Mucosa of descending colon (tissue), 3 donors: ENCODE measurements around the gene LMO2. TPM values are rescaled to one million over a fixed set of nuclear protein-coding genes. Genes with fewer than 3 reads are reported as not detected.
"Not testable (repeated sequence)": the region's sequence is repeated elsewhere in the genome, so short reads cannot be mapped to it uniquely, and the experiment has no call there.

Experiments used
- ATAC-seq: fragments of 200-7000 bp; cut with Tn5 transposase; one replicate; pipeline ENCODE4 v1.9.1; 2020; ENCODE audit warnings: mild to moderate bottlenecking, moderate library complexity
- DNase-seq, 3 donors: peaks; one replicate each; pipeline ENCODE4 v3.0.0-alpha.2; 2020
- H3K36me3 ChIP-seq: fragments of 200-600 bp; one replicate; pipeline ENCODE4 v1.8.0; 2021; ENCODE audit warnings: low read depth, mild to moderate bottlenecking
- H3K4me1 ChIP-seq: fragments of 200-600 bp; one replicate; pipeline ENCODE4 v1.8.0; 2021; ENCODE audit warnings: low read depth, mild to moderate bottlenecking
- H3K4me3 ChIP-seq: fragments of 200-600 bp; one replicate; pipeline ENCODE4 v1.8.0; 2021; ENCODE audit warnings: mild to moderate bottlenecking
- H3K9me3 ChIP-seq: fragments of 200-600 bp; one replicate; pipeline ENCODE4 v1.8.0; 2021; ENCODE audit warnings: mild to moderate bottlenecking
- CTCF ChIP-seq: fragments of 200-600 bp; IDR thresholded peaks from one replicate; pipeline ENCODE4 v1.8.0; 2022; ENCODE audit warnings: antibody characterized with exemption, mild to moderate bottlenecking
- intact Hi-C, 2 donors: fragments of 100-400 bp; cut with DNase I in 1 of 2; cut with micrococcal nuclease in 1 of 2; formaldehyde crosslinking; loops; one replicate each; pipeline versions ENCODE4 v1.11.0 to v1.11.1; 2022; cut with DNase I, micrococcal nuclease
- total RNA-seq, 3 donors: library from RNA; stranded (reverse); fragmentation: NEBNext Ultra II Directional in 2 of 3; extraction: Animal tissue kit (Norgen Biotek cat#: 25700) in 2 of 3; gene quantifications; one replicate each; pipeline versions ENCODE4 v1.2.1 to v1.2.4, GENCODE V29; 2021 to 2023
- donor health status: DM: no; HTN: no; CAD: no; lungs with moderate emphysema.
- donor health status: DM: no; HTN: no; CAD: no.
- donor health status: DM: no; HTN: yes; CAD: no.

The LMO2 gene
- total RNA-seq, 3 donors from 2014 or later, result 7.5 to 12.1 (median 9.7) TPM

GRCh38 chr11:33843018-33843417 is 48.9 kb downstream of the LMO2 start:
- Histone ChIP-seq H3K9me3 (no peaks in the 10 kb centered on the region), H3K4me3 (no peak overlapping the region), H3K36me3 (no peaks in the 10 kb centered on the region), H3K4me1 (no peaks in the 10 kb centered on the region)
- ATAC-seq (no peak), DNase-seq (no peak)
- intact Hi-C loops, result no loop called here
- no peak for TF ChIP-seq CTCF

- intact Hi-C loops, result no loop called here
- ATAC-seq (no peak), DNase-seq (no peak)
- TF ChIP-seq CTCF, result no peak
- Histone ChIP-seq H3K4me1 (no peaks in the 10 kb centered on the region), H3K4me3 (no peak overlapping the region), H3K9me3 (no peaks in the 10 kb centered on the region), H3K36me3 (no peaks in the 10 kb centered on the region)
These were observed 49.5 kb downstream of the LMO2 start for GRCh38 chr11:33842236-33842915.

GRCh38 chr11:33838234-33838633 is 53.6 kb downstream of the LMO2 start:
- not testable (repeated sequence) for H3K9me3 ChIP-seq, ATAC-seq, H3K4me1 ChIP-seq, H3K36me3 ChIP-seq, DNase-seq, H3K4me3 ChIP-seq
- intact Hi-C loops, result loop anchor here in 1 of 2 donors (10.0 kb wide), 1 partner anchor 473 kb away; no protein-coding TSS in a partner anchor

- DNase-seq, result not testable (repeated sequence)
These were observed 54.5 kb downstream of the LMO2 start for GRCh38 chr11:33837334-33837733.

GRCh38 chr11:33835143-33835878 is 56.6 kb downstream of the LMO2 start:
- intact Hi-C loops, result loop anchor here in 1 of 2 donors (10.0 kb wide), 1 partner anchor 471 kb away; no protein-coding TSS in a partner anchor
- no peaks in the 10 kb centered on the region for H3K36me3 ChIP-seq
- ATAC-seq, result no peak
- H3K4me3 ChIP-seq, result no peak overlapping the region
- H3K4me1 ChIP-seq, result no peaks in the 10 kb centered on the region
- DNase-seq, result peak in 1 of 3 donors; percentile 23
- no peak for TF ChIP-seq CTCF
- H3K9me3 ChIP-seq, result no peaks in the 10 kb centered on the region

More at GRCh38 chr11:33837334-33837733, 54.5 kb downstream of the LMO2 start:
- not testable (repeated sequence) for H3K36me3 ChIP-seq, H3K9me3 ChIP-seq, H3K4me3 ChIP-seq, ATAC-seq, H3K4me1 ChIP-seq
- intact Hi-C loops, result loop anchor here in 1 of 2 donors (10.0 kb wide), 1 partner anchor 473 kb away; no protein-coding TSS in a partner anchor

GRCh38 chr11:33832676-33833075 is 59.2 kb downstream of the LMO2 start:
- DNase-seq, result no peak
- Histone ChIP-seq H3K9me3 (no peaks in the 10 kb centered on the region), H3K4me3 (no peak overlapping the region), H3K36me3 (no peaks in the 10 kb centered on the region), H3K4me1 (peaks cover 8% of the 10 kb centered on the region)
- no peak for ATAC-seq
- no peak for TF ChIP-seq CTCF
- intact Hi-C loops, result loop anchor here in 1 of 2 donors (10.0 kb wide), 1 partner anchor 468 kb away; no protein-coding TSS in a partner anchor
